Sigmoid colon (tissue), 7 donors: ENCODE data around the gene RMRP. TPM values are rescaled to one million over a fixed set of nuclear protein-coding genes. Genes with fewer than 3 reads are reported as not detected.

ENCODE experiments used
- DNase-seq: peaks from one replicate; pipeline ENCODE4 v3.0.0-alpha.2; 2019
- H3K27ac ChIP-seq, 4 donors: fragments of 200-600 bp; sonication (generic); one replicate each; pipeline ENCODE4 v1.5.1; 2016 to 2019; ENCODE audit warnings: mild to moderate bottlenecking in 1 of 4
- H3K27me3 ChIP-seq, 3 donors: fragments of 200-600 bp; sonication (generic); one replicate each; pipeline ENCODE4 v1.5.1; 2019; ENCODE audit warnings: mild to moderate bottlenecking in 1 of 3
- H3K36me3 ChIP-seq, 4 donors: fragments of 200-600 bp; sonication (generic); one replicate each; pipeline ENCODE4 v1.5.1; 2016 to 2019
- H3K4me1 ChIP-seq, 4 donors: fragments of 200-600 bp; sonication (generic); one replicate each; pipeline ENCODE4 v1.5.1; 2017 to 2019
- H3K4me3 ChIP-seq, 4 donors: fragments of 200-600 bp; sonication (generic); one replicate each; pipeline ENCODE4 v1.5.1; 2017 to 2019; ENCODE audit warnings: mild to moderate bottlenecking in 2 of 4, moderate library complexity in 1 of 4
- H3K9me3 ChIP-seq, 4 donors: fragments of 200-600 bp in 3 of 4; sonication (generic) in 3 of 4; one replicate each; pipeline versions ENCODE4 v1.5.1 to v1.6.1; 2013 to 2019
- EP300 ChIP-seq, 4 donors: sonication (generic); formaldehyde crosslinking; IDR thresholded peaks; one replicate each; pipeline ENCODE4 v1.6.1; 2017; ENCODE audit warnings: antibody characterized with exemption in 4 of 4
- POLR2A ChIP-seq, 2 donors: fragments of 450-650 bp; IDR thresholded peaks; one replicate each; pipeline ENCODE4 v1.6.1; 2016; ENCODE audit warnings: antibody characterized with exemption in 2 of 2, mild to moderate bottlenecking in 2 of 2, moderate library complexity in 2 of 2
- POLR2AphosphoS5 ChIP-seq, 4 donors: sonication (generic); formaldehyde crosslinking; IDR thresholded peaks; one replicate each; pipeline ENCODE4 v1.6.1; 2017; ENCODE audit warnings: antibody characterized with exemption in 4 of 4
- WGBS, 2 donors: extraction: QIAGEN DNeasy Blood & Tissue Kit; methylation state at CpG; one replicate each; pipeline ENCODE4 v1.1.7; 2013; 5-methylcytosine and 5-hydroxymethylcytosine counted together
- intact Hi-C: fragments of 100-400 bp; cut with DNase I; formaldehyde crosslinking; loops from one replicate; pipeline ENCODE4 v1.15.1; 2023
- polyA plus RNA-seq, 3 donors: library from polyadenylated mRNA; stranded (reverse); fragments of 200-250 nt; gene quantifications; one replicate each; pipeline ENCODE4 v1.2.3, GENCODE V29; 2013
- total RNA-seq, 4 donors: library from RNA; depleted of rRNA; stranded (reverse); fragments of >200 nt; gene quantifications; one replicate each; pipeline ENCODE4 v1.1.0, GENCODE V29; 2016
- TF ChIP-seq, protein P1 (sequence below), 4 experiments: fragments of 450-650 bp in 3 of 4; fragments of 200-600 bp in 1 of 4; IDR thresholded peaks; one replicate each; pipeline ENCODE4 v1.5.1; 2016 to 2019; ENCODE audit warnings: antibody characterized with exemption in 4 of 4, mild to moderate bottlenecking in 3 of 4, moderate library complexity in 2 of 4
- donor health status: healthy with polysubstance abuse.
- donor health status: Bipolar disorder and iron deficiency.
- donor health status: healthy.

RMRP gene
- total and polyA plus RNA-seq, 7 donors = 480 to 26,387 (median 4,377) TPM; not detected in 2

DNA sequence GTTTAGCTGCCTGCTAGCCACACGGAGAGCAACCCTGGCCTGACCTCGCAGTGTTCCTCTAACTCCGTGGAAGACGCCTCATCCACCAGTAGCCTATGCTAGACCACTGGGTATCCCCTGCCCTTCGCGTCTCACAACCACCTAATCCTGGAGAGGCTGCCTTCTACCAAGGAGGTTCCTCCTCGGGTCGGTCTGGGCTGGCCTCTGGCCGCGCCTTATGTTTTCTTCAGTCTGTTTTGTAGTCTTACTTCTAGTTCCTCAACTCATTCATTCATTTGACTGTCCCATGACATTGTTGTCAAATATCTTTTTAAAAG is 33.5 kb upstream of the RMRP start:
- H3K4me1 ChIP-seq = peaks cover 0 to 46% (median 24%) of the 10 kb centered on the region in 4 donors
- H3K36me3 ChIP-seq = peaks cover 0 to 29% (median 17%) of the 10 kb centered on the region in 4 donors
- intact Hi-C loops = no loop called here

DNA sequence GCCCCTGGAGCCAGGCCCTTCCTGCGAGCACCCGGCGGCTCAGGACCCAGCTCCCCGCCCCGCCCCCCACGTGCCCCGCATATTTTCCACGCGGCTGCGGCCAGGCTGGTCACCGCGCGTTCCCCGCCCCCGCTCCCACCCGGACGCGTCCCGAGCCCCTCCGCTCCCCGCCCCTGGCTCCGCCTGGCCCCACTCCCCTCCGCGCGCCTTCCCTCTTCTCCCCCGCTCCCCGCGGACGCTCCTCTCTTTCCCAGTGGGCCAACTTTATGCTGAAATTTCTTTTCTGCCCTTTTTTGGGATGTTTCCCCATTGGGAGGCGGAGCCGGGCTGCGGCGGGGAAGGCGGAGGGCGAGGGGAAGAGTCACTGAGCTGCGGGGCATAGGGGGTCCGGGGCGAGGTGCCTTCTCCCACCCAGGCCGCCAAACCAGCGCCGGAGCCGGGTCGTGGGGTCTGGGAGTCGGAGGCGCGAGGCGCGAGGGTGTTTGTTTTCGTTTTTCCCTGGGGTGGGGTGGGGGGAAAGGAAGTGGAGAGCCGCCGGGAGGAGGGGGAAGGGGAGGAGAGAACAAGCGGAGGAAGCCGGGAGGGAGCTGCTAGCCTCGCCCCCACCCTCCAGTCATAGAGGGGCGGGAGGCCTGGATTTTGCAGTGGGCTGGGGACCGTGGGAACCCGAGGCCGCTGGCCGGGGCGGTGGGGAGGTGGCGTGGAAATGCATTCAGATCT is 33.0 kb upstream of the RMRP start:
- H3K27me3 ChIP-seq = no peaks in the 10 kb centered on the region
- WGBS, 2 donors = 1% methylated on average over 61 of the region's 61 CpGs
- peak overlapping the region; percentile 88 to 97 (median 94) for H3K4me3 ChIP-seq
- peaks cover 0 to 46% (median 21%) of the 10 kb centered on the region in 4 donors for H3K4me1 ChIP-seq
- H3K36me3 ChIP-seq = peaks cover 0 to 33% (median 20%) of the 10 kb centered on the region in 4 donors
- no peaks in the 10 kb centered on the region for H3K9me3 ChIP-seq
- TF ChIP-seq EP300 (IDR thresholded peaks at IDR 0.05) (peak in 1 of 4 donors; percentile 38), POLR2AphosphoS5 (IDR thresholded peaks at IDR 0.05) (peak; percentile 71 to 90 (median 86)), POLR2A (IDR thresholded peaks at IDR 0.05) (peak; percentile 53 to 65)
- TF ChIP-seq, protein P1, sequence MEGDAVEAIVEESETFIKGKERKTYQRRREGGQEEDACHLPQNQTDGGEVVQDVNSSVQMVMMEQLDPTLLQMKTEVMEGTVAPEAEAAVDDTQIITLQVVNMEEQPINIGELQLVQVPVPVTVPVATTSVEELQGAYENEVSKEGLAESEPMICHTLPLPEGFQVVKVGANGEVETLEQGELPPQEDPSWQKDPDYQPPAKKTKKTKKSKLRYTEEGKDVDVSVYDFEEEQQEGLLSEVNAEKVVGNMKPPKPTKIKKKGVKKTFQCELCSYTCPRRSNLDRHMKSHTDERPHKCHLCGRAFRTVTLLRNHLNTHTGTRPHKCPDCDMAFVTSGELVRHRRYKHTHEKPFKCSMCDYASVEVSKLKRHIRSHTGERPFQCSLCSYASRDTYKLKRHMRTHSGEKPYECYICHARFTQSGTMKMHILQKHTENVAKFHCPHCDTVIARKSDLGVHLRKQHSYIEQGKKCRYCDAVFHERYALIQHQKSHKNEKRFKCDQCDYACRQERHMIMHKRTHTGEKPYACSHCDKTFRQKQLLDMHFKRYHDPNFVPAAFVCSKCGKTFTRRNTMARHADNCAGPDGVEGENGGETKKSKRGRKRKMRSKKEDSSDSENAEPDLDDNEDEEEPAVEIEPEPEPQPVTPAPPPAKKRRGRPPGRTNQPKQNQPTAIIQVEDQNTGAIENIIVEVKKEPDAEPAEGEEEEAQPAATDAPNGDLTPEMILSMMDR (IDR thresholded peaks at IDR 0.05) = no peak
- DNase-seq = peak; percentile 97
- intact Hi-C loops = loop anchor here (1.0 kb wide), 2 partner anchors 31 to 38 kb away; no protein-coding TSS in a partner anchor
- peak overlapping the region; percentile 95 to 100 (median 98) for H3K27ac ChIP-seq

More for the DNA sequence above, 33.5 kb upstream of the RMRP start:
- peak overlapping the region; percentile 95 to 100 (median 98) for H3K27ac ChIP-seq
- no peaks in the 10 kb centered on the region for H3K27me3 ChIP-seq
- 20 to 27% methylated on average over 10 of the region's 10 CpGs for WGBS, 2 donors
- DNase-seq = no peak
- peak overlapping the region; percentile 88 to 97 (median 94) for H3K4me3 ChIP-seq
- TF ChIP-seq EP300 (IDR thresholded peaks at IDR 0.05) (no peak), POLR2AphosphoS5 (IDR thresholded peaks at IDR 0.05) (no peak), POLR2A (IDR thresholded peaks at IDR 0.05) (no peak)
- TF ChIP-seq, protein P1 (IDR thresholded peaks at IDR 0.05) = no peak
- H3K9me3 ChIP-seq = no peaks in the 10 kb centered on the region

DNA sequence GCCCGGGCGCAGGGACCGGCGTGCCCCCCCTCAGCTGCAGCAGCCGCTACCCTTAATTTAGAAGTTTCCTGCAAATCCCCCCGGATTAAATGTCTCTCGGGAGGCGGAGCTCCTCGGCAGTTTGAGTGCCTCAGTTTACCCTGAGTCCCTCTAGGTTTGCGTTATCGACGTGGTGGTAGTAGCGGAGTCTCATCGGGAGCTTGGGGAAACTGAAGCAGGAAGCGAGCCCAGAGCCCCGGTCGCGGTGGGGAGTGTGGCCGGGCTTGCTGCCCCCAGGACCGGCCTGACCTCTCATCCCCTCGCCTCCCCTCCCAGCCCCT is 32.4 kb upstream of the RMRP start:
- DNase-seq = no peak
- H3K4me1 ChIP-seq = peaks cover 0 to 46% (median 25%) of the 10 kb centered on the region in 4 donors
- peak overlapping the region; percentile 88 to 97 (median 94) for H3K4me3 ChIP-seq
- H3K9me3 ChIP-seq = no peaks in the 10 kb centered on the region
- WGBS, 2 donors = 1% methylated on average over 21 of the region's 21 CpGs
- intact Hi-C loops = loop anchor here (1.0 kb wide), 2 partner anchors 31 to 38 kb away; no protein-coding TSS in a partner anchor
- H3K27ac ChIP-seq = peak overlapping the region; percentile 95 to 100 (median 98)
- no peak for TF ChIP-seq EP300 (IDR thresholded peaks at IDR 0.05)
- no peak for TF ChIP-seq POLR2A (IDR thresholded peaks at IDR 0.05)
- no peak for TF ChIP-seq POLR2AphosphoS5 (IDR thresholded peaks at IDR 0.05)
- TF ChIP-seq, protein P1 (IDR thresholded peaks at IDR 0.05) = no peak
- H3K27me3 ChIP-seq = no peaks in the 10 kb centered on the region
- H3K36me3 ChIP-seq = peaks cover 4 to 38% (median 24%) of the 10 kb centered on the region in 4 donors

GRCh38 chr9:35689542-35690293 is 31.9 kb upstream of the RMRP start, which contains the start of gene TPM2:
TPM2 (minus strand) TSS chr9:35689925; CDS start chr9:35689817, 108 bp downstream.
- H3K4me1 ChIP-seq = peaks cover 0 to 46% (median 30%) of the 10 kb centered on the region in 4 donors
- TF ChIP-seq POLR2A (IDR thresholded peaks at IDR 0.05) (peak; percentile 91 to 97), POLR2AphosphoS5 (IDR thresholded peaks at IDR 0.05) (peak; percentile 96 to 100 (median 99)), EP300 (IDR thresholded peaks at IDR 0.05) (peak in 3 of 4 donors; percentile 10 to 47 (median 35))
- TF ChIP-seq, protein P1 (IDR thresholded peaks at IDR 0.05) = peak in 1 of 4 experiments; percentile 11
- peaks cover 9 to 44% (median 29%) of the 10 kb centered on the region in 4 donors for H3K36me3 ChIP-seq
- no peaks in the 10 kb centered on the region for H3K27me3 ChIP-seq
- H3K4me3 ChIP-seq = peak within 1 kb of the TSS; percentile 88 to 97 (median 94)
- WGBS, 2 donors = 36 to 41% methylated on average over 61 of the region's 61 CpGs
- peak; percentile 96 for DNase-seq
- H3K27ac ChIP-seq = peak within 1 kb of the TSS; percentile 95 to 100 (median 98)
- H3K9me3 ChIP-seq = no peaks in the 10 kb centered on the region
- intact Hi-C loops = loop anchor here (1.0 kb wide), 3 partner anchors 24 to 39 kb away; partner anchors contain the start of gene ARHGEF39
